K562 (cell line): ENCODE data around the gene METTL25B. TPM values are rescaled to one million over a fixed set of nuclear protein-coding genes. Genes with fewer than 3 reads are reported as not detected.

Source experiments
- CCNT2 ChIP-seq: IDR thresholded peaks from 2 replicates; pipeline ENCODE4 v1.6.1; 2011; ENCODE audit warnings: borderline replicate concordance, low read depth, mild to moderate bottlenecking, moderate library complexity, mixed read lengths, low read length; ENCODE audit not compliant: insufficient read length; ENCODE audit errors: extremely low read depth
- CTBP1 ChIP-seq: fragments of 450-650 bp; IDR thresholded peaks from 2 replicates; pipeline ENCODE4 v1.6.1; 2016; ENCODE audit warnings: borderline replicate concordance
- FOXA1 ChIP-seq: fragments of 450-650 bp; IDR thresholded peaks from 2 replicates; pipeline ENCODE4 v1.6.1; 2016; ENCODE audit warnings: mild to moderate bottlenecking, borderline replicate concordance
- FOXJ3 ChIP-seq: sonication (generic); formaldehyde crosslinking; IDR thresholded peaks from 2 replicates; pipeline ENCODE4 v1.4.0; 2020; ENCODE audit warnings: mild to moderate bottlenecking, missing genetic modification reagents
- FOXM1 ChIP-seq, 2 experiments: fragments of 450-650 bp in 1 of 2; sonication (generic) in 1 of 2; formaldehyde crosslinking in 1 of 2; IDR thresholded peaks; 2 replicates each; pipeline versions ENCODE4 v1.6.1 to v1.9.0; 2017 to 2022; ENCODE audit warnings: low read depth in 2 of 2, mild to moderate bottlenecking in 2 of 2, missing genetic modification reagents in 1 of 2, moderate library complexity in 1 of 2
- FOXP1 ChIP-seq: sonication (generic); formaldehyde crosslinking; IDR thresholded peaks from 2 replicates; pipeline ENCODE4 v1.8.0; 2022; ENCODE audit warnings: mild to moderate bottlenecking, missing genetic modification reagents
- HDAC2 ChIP-seq: fragments of 450-650 bp; IDR thresholded peaks from 2 replicates; pipeline ENCODE4 v1.6.1; 2016; ENCODE audit warnings: mild to moderate bottlenecking
- NCOA2 ChIP-seq, 2 experiments: fragments of 450-650 bp; IDR thresholded peaks; 2 replicates each; pipeline ENCODE4 v1.6.1; 2018; ENCODE audit warnings: mild to moderate bottlenecking in 2 of 2, moderate library complexity in 1 of 2; ENCODE audit not compliant: partially characterized antibody in 2 of 2
- NRF1 ChIP-seq, 2 experiments: fragments of 450-650 bp; IDR thresholded peaks in 1 of 2; conservative IDR thresholded peaks in 1 of 2; 2 replicates each; pipeline ENCODE4 v1.6.1; 2014; ENCODE audit warnings: mild to moderate bottlenecking in 2 of 2
- RBM15 ChIP-seq: fragments of 200-400 bp; formaldehyde crosslinking; IDR thresholded peaks from 2 replicates; pipeline ENCODE4 v1.6.1; 2018; ENCODE audit warnings: mild to moderate bottlenecking, low read length, moderate library complexity; ENCODE audit not compliant: insufficient read depth
- RFX7 ChIP-seq: fragments of 250-450 bp; sonication (Bioruptor Pico); IDR thresholded peaks from 2 replicates; pipeline ENCODE4 v1.5.1; 2021; ENCODE audit warnings: mild to moderate bottlenecking
- SFPQ ChIP-seq: fragments of 200-400 bp; formaldehyde crosslinking; IDR thresholded peaks from 2 replicates; pipeline ENCODE4 v1.6.1; 2017; ENCODE audit warnings: mild to moderate bottlenecking, low read depth, low read length, moderate library complexity
- XRCC4 ChIP-seq: IDR thresholded peaks from one replicate; pipeline ENCODE4 v1.6.1; 2011; ENCODE audit not compliant: insufficient read depth, insufficient read length; ENCODE audit errors: extremely low read depth
- ZNF280B ChIP-seq: fragments of 250-450 bp; sonication (Bioruptor Pico); IDR thresholded peaks from 2 replicates; pipeline ENCODE4 v1.5.1; 2021; ENCODE audit warnings: mild to moderate bottlenecking
- ZNF41 ChIP-seq: fragments of 250-450 bp; sonication (Bioruptor Pico); conservative IDR thresholded peaks from 2 replicates; pipeline ENCODE4 v1.4.0; 2020; ENCODE audit warnings: mild to moderate bottlenecking
- ZNF57 ChIP-seq: fragments of 450-650 bp; formaldehyde crosslinking; IDR thresholded peaks from 2 replicates; pipeline ENCODE4 v1.4.0; 2020; ENCODE audit warnings: mild to moderate bottlenecking, moderate library complexity
- ZNF609 ChIP-seq: sonication (generic); formaldehyde crosslinking; IDR thresholded peaks from 2 replicates; pipeline ENCODE4 v1.8.1; 2023; ENCODE audit warnings: missing genetic modification reagents, mild to moderate bottlenecking, borderline replicate concordance
- ZNF79 ChIP-seq: fragments of 250-450 bp; sonication (Bioruptor Pico); IDR thresholded peaks from 2 replicates; pipeline ENCODE4 v1.4.0; 2020; ENCODE audit warnings: low read depth, mild to moderate bottlenecking, moderate library complexity
- polyA plus RNA-seq, 8 experiments: library from polyadenylated mRNA; depleted of rRNA in 4 of 8; stranded (reverse) in 5 of 8; unstranded in 3 of 8; fragments of >200 nt; fragmentation: Nextera tagmentation in 2 of 8; fragmentation: Illumina TruSeq in 1 of 8; extraction: Ambion mirVana in 2 of 8; extraction: Trizol in 1 of 8; gene quantifications; 2 replicates each; pipeline versions ENCODE4 v1.2.1 to v1.2.3, GENCODE V29; 2011 to 2014; ENCODE audit warnings: inconsistent platforms in 1 of 8, missing spikeins in 1 of 8
- total RNA-seq, 7 experiments: library from RNA; depleted of rRNA in 6 of 7; stranded (reverse); fragments of >200 nt in 6 of 7; fragmentation: Illumina TruSeq in 2 of 7; extraction: Trizol in 2 of 7; gene quantifications; 2 replicates each; pipeline versions ENCODE4 v1.2.1 to v1.2.3, GENCODE V29; 2011 to 2021; ENCODE audit warnings: low replicate concordance in 1 of 7

METTL25B gene
- total and polyA plus RNA-seq, 9 of the 15 experiments (the other 6 are each of a cell fraction or from before 2014, with no cell fraction given) = 7.7 to 48.3 (median 33.1) TPM

GRCh38 chr1:156751757-156752481, 23.6 kb downstream of the METTL25B start (continued):
- peak; percentile 88 for TF ChIP-seq CCNT2
- TF ChIP-seq FOXM1 (IDR thresholded peaks at IDR 0.05; ENCODE audit: low read depth) = peak; percentile 89
- TF ChIP-seq FOXM1 (CRISPR knock-in tag; IDR thresholded peaks at IDR 0.05; ENCODE audit: low read depth) = no peak
- peak; percentile 91 for TF ChIP-seq CTBP1
- no peak for TF ChIP-seq RBM15
- TF ChIP-seq XRCC4 = no peak
- TF ChIP-seq ZNF41 (CRISPR knock-in tag) = no peak
- TF ChIP-seq FOXP1 (CRISPR knock-in tag) = peak; percentile 94
- no peak for TF ChIP-seq NCOA2 (IDR thresholded peaks at IDR 0.05; ENCODE audit: partially characterized antibody in 2 of 2)
- TF ChIP-seq NRF1 (conservative IDR thresholded peaks at IDR 0.05 in 1 of 2, IDR thresholded peaks at IDR 0.05 in 1 of 2) = peak in 1 of 2 experiments; percentile 34; a peak in 2 of 4 replicates
- no peak for TF ChIP-seq ZNF57 (CRISPR knock-in tag)
- no peak for TF ChIP-seq ZNF280B (CRISPR knock-in tag)
- TF ChIP-seq ZNF79 (CRISPR knock-in tag) = no peak
- TF ChIP-seq HDAC2 = no peak
- TF ChIP-seq SFPQ = no peak
- no peak for TF ChIP-seq ZNF609 (CRISPR knock-in tag)
- no peak for TF ChIP-seq RFX7 (CRISPR knock-in tag)
- no peak for TF ChIP-seq FOXJ3 (CRISPR knock-in tag)
- no peak for TF ChIP-seq FOXA1
